NCI-H2107 treated with DMSO at 0.1 percent for 48 hours (cell line): ENCODE measurements around the gene CSTPP1.
"Not testable (repeated sequence)": the region's sequence is repeated elsewhere in the genome, so short reads cannot be mapped to it uniquely, and the experiment has no call there.

Experiments used
- DNase-seq: peaks from one replicate; lab custom pipeline; 2025; ENCODE audit not compliant: unreplicated experiment; lab: John Stamatoyannopoulos, UW

CSTPP1 gene

DNA sequence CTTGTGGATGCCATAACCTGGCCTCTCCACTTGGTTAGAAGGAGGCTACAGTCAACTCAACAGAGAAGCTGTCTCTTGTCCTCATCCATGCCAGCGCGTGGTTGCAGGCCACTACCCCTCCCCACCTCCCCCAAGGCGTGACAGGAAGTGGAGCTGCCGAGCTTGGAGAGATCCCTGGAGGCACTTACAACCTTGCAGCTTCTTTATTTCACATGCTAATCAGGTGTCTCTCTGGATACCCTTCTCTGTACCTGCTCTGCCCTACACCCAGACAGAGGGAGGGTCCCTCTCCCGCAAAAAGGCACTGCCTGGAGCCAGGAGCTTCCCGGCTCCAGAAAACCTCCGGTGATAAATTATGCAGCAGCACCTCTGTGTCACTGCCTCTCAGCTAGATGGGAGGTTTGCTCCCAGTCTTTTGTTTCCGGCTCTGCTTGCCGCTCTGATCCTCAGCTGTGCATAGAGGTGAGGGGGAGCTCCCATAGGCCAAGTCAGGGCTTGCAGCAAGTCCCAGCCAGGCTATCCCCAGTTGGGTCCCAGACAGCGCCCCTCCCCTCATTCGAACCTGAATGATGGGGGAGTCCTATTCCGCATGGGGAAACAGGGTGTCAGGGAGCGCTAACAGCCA, 23.9 kb upstream of the CSTPP1 start:
- DNase-seq: peak; percentile 68

DNA sequence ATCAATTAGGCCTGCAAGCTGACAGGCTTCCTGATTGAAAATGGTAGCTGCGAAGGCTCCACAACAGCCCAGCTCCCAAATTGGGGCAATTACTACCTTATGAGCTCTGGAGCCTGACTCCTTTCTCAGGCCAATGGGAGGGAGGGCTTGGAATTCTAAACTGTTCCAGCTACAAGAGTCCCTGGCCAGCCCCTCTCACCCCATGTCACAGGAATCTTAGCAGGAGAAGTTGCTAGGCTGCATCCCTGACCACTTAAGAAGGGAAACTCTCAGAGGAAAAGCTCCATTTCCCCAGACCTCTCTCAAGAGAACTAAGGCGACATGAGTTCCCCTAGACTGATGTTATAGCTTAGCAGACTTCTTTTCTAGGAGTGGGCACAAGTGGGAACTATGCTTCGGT, 23.1 kb upstream of the CSTPP1 start:
- DNase-seq: no peak

DNA sequence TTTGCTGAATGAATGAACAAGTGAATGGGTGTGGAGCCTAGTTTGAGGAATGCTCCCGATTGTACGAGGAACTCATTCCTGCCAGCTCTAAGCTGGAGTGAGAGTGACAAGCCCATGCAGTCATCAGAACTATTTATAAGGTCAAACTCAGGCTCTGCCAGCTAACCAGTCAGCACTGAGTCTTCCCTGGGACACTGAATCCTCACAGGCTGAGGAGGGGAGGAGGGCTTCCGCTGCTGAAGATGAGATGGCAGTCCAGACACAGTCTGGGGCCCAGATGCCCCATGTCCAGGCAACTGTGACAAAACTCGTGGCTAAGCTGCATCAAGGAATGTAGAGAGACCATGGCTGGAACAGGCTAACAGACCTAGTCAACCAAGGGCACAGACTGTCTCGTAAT, 22.2 kb upstream of the CSTPP1 start:
- DNase-seq: no peak

- DNase-seq: no peak
Measured at GRCh38 chr11:46914910-46915309, 21.7 kb upstream of the CSTPP1 start.

DNA sequence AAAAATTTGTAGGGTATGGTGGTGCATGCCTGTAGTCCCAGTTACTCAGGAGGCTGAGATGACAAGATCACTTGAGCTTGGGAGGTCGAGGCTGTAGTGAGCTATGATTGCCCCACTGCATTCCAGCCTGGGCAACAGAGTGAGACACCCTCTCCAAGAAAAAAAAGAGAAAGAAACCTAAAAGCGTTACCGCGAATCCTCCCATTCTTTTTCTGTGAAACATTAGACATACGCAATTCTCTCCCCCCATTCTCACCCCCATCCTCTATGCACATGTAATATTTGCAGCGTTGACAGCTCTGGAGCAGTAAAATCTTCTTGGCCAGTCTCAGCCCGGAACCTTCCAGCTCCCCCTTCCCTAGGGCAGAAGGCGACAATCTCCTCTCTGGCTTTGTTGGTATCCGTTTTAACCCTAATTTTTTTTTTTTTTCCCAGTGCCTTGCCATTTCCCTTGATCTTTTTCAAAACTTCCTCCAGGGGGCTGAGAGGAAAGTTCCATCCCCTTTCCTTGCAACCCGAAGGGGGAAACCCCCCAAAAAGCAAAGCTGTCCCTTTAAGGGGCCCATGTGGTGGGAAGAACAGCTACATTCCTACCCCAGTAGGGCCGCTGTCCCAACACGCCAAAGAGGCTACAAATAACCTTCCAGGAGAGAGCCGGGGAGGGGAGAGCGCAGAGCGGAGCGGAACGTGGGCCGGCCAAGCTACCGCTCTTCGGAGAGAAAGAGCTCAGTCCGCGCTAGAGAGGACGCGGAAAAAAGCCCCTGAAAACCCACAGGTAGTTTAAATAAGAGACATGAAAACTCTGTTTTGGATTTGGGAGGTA, 20.1 kb upstream of the CSTPP1 start:
- DNase-seq: no peak

DNA sequence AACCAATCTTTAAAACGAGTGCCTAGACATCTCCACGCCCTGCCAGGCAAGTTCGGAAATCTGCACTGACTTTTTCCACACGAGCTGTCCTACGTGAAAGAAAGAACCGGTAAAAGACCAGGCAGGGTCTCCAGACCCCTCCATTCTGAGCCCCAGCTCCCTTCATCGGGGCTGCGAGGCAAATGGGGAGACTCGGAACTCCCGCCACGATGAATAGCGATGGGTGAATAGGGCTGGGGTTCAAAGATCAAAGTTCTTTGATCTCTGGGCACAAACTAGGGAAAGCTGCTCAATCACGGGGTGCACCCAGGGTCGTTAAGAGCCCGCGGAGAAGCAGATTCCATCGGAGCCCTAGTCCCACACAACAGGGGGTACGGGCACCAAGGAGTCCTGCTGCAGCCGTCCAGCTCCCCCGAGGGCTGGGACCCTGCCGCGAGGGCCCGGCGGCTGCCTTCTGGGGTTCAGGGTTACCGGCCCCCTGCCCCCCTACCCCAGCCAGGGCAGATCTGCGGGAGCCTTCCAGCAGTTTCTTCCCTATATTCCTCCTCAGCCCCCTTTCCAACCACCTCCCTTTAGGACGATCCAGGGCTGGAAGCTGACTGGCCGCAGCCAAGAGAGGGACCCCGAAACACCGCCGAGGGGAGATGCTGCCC, 19.3 kb upstream of the CSTPP1 start:
- DNase-seq: no peak

DNA sequence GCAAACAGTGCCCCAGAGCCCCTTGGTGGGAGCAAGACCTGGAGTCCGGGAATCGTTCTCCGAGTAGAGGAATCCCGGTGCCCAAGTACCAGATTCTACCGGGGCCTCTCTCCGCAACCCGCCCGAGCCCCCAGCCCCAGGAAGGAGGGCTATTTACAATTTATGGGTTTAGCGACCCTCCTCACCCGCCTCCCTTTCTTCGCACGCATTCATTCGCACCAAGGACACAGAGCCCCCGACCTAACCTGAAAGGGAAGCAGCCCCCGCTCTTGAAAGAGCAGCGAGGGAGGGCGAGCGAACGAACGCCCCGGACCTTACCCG, 18.8 kb upstream of the CSTPP1 start:
- no peak for DNase-seq

DNA sequence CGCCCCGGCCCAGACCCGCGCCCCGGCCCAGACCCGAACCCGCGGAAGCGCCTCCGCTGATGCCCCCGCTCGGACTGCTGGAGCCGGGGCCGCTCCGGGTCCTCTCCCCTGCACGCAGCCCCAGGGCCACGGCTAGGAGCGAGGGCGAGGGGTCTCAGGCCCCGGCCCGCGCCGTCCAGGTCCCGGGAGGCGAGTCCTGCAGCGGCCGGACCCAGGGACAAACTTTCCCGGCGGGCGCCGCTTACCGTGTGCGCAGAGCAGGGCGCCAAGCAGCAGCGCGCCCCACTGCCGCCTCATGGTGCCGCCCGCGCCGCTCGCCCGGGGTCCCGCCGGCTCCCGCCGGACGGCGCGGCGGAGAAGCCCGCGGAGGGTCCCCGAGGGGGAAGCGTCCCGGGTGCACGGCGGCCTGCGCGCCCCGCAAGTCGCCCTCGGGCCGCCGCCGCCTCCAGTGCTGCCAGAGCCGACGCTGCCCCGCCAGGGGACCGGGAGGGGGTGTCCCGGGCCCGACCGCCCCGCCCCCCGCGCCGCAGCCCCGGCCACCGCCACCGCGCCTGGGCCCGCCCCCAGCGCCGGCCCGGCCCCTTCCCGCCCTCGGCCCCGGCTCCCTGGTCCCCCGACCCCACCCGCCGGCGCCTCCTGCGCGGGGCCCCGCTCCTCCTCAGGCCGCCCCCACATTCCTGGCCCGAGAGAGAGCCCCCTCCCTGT, 18.3 kb upstream of the CSTPP1 start, which contains the start of gene LRP4:
Gene LRP4 (minus strand): TSS at position 468 of the 705 bp plus-strand sequence. CDS start 171 bp downstream, at position 297.
- no peak for DNase-seq

- DNase-seq: no peak
Measured at GRCh38 chr11:46918788-46919513, 17.6 kb upstream of the CSTPP1 start.

- DNase-seq: no peak
Measured at GRCh38 chr11:46920755-46921154, 15.8 kb upstream of the CSTPP1 start.

DNA sequence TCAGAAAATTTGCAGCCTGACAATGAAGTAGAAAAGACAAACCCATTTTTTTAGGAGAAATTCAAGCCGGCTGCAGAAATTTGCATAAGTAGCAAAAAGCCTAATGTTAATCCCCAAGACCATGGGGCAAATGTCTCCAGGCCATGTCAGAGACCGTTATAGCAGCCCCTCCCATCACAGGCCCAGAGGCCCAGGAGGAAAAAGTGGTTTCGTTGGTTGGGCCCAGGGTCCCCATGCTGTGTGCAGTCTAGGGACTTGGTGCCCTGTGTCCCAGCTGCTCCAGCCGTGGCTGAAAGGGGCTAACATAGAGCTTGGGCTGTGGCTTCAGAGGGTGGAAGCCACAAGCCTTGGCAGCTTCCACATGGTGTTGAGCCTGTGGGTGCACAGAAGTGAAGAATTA, 8.6 kb upstream of the CSTPP1 start:
- DNase-seq: not testable (repeated sequence)

- not testable (repeated sequence) for DNase-seq
Measured at GRCh38 chr11:46928701-46929100, 7.9 kb upstream of the CSTPP1 start.

- no peak for DNase-seq
Measured at GRCh38 chr11:46930089-46930488, 6.5 kb upstream of the CSTPP1 start.

DNA sequence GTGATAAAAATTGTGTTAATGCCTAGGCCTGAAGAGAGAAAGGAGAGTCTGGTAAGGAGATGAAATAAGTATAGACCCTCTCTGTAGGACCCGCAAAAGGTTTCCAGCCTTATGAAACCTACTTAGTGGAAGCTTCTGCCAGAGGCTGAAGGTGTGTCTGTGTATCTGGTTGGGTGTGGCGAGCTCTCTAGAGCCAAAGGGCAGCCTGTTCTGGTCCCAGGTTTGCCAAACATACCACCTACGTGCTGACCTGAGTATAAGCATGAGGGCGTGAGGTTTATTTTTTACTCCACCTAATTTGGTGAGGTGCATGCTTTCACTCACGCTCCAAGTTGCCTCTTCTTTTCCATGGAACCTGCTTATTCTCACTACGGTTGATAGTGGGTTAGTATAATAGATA, 5.6 kb downstream of the CSTPP1 start:
- DNase-seq: no peak

GRCh38 chr11:46944356-46945075, 8.0 kb downstream of the CSTPP1 start:
- no peak for DNase-seq

GRCh38 chr11:46947399-46948077, 11.0 kb downstream of the CSTPP1 start:
- DNase-seq: no peak

DNA sequence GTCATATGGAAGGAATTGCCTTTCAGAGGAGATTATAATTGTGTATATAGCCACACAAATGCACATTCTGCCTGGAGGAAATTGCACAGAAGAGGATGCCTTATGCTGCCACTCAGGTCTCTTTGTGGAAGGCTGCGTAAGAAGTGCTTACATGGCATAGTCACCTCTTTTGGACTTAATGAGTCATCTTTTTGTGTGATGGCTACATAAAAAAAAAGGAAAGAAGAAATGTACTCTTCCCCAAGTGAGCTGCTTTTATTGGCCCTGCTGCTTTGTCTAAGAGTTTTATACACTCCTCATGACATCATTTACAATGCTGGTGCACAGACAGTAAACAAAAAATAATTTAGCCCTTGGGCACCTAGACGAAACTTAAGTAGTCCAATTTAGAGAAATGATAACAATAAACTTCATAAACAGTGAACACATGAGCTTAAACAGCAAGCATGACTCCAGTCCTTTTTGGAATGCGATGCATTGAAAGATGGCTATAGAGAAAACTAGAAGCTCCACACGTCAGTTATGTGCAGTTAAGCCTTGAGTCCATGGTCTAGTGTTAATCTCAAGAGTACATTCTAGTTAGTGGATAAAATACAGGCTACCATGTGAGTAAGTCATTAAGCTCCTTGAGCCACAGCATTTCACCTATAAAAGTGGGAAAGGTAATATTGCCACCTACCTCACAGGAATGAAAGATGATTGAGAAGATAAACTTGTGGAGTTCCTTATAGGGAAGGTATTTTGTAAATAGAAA, 12.0 kb downstream of the CSTPP1 start:
- no peak for DNase-seq

DNA sequence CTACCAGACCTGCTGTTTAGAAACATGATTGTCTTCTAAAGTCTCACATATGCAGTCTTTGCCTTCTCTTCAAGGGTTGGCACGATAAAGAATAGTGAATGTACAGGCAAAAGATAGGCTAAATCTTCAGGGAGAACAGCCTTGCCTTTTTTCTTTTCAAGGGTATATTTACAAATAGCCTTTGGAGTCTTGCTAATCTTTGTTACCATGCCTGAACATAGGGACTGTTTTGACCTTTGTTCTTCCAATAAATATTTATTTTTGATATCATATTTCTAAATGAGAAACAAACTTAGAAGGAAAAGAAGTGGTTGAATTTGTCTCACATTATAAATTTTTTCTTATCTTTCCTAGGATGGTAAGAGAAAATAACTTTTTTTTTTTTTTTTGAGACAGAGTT, 12.7 kb downstream of the CSTPP1 start:
- DNase-seq: no peak

DNA sequence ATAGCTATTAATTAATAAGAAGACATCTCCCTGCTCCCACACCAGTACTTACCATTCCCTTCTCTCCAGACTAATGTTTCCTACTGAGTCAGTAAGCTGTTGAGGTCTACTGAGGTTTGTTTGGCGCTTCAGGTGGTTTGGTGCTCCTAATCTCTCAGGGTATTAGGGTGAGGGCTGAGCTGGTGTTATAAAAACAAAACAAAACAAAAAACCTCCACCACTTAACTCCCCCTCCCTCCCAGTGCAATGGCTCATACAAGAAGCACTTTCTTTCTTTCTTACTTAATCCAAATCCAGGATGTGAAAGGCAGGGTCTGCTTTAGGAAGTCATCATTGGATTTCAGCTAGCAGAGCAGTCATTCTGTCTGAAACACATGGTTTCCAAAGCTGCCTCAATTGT, 15.3 kb downstream of the CSTPP1 start:
- no peak for DNase-seq
